Stimulated activated CD8-positive, alpha-beta memory T cell treated with anti-CD3 and anti-CD28 coated beads, Interleukin-15, amount 100 ng/mL, for 4 hours (primary cell): ENCODE data around the gene MOV10.

Experiments used
- DNase-seq, 2 donors: peaks; one replicate each; pipeline ENCODE4 v3.0.0-alpha.2; 2020; ENCODE audit warnings: low read depth in 2 of 2

Gene MOV10

DNA sequence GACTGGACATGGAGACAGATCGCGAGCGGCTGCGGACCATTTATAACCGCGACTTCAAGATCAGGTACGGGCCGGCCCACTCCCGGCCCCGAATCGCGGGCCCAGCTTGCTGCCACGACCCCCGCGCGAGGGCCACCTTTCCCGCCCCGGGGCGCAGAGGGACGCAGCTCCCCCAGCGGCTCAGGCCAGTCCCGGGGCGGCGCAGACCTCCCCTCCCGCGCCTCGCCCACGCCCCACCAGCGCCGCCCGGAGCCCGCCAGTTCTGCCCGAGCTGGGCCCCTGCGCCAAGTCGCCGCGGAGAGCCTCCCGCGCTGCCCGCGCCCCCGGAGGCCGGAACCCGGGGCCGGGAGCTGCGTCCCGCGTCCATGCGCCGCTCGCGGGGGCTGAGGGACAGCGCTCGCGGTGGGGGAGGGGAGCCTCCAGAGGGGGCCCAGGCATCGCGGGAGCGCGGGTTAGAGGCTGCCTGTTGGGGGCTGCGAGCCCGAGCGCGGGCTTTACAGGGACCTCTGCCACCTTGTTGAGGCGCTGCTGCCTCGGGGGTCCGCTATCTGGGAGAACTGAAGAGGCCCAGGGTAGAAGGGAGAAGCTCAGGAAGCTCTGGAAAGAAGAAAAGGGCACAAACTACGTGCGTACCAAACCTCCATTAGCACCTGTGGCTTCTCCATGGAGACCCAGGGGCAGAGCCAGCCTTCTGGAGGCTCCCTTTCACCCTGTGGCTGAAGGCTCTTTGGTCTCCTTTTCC lies 698 bp downstream of the MOV10 start:
- DNase-seq: no peak

GRCh38 chr1:112675728-112676381 lies 1.4 kb downstream of the MOV10 start:
- no peak for DNase-seq

DNA sequence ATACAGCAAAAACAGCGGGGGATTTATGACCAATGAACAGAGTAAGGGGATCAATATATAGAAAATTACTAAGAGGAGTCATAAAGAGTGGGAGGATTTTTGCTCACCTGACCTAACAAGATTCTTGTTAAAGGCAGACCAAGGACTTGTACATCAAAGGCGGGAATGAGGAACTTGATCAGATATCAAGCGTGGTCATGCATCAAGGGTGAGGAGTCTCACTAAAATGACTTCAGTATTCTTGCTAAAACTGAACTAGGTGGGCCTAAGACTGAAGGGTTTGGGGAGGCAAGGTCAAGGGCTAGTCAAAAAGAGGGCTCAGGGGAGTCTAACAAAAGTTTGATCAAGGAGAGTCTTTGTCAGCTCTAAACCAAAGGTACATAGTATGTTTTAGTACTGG lies 2.1 kb downstream of the MOV10 start:
- DNase-seq: no peak

- no peak for DNase-seq
Observed at GRCh38 chr1:112677501-112677900, 3.0 kb downstream of the MOV10 start.

GRCh38 chr1:112678605-112679004 lies 4.1 kb downstream of the MOV10 start:
- DNase-seq: no peak

- DNase-seq: no peak
Observed at GRCh38 chr1:112685913-112686312, 11.5 kb downstream of the MOV10 start.

GRCh38 chr1:112686417-112686816 lies 12.0 kb downstream of the MOV10 start:
- no peak for DNase-seq

DNA sequence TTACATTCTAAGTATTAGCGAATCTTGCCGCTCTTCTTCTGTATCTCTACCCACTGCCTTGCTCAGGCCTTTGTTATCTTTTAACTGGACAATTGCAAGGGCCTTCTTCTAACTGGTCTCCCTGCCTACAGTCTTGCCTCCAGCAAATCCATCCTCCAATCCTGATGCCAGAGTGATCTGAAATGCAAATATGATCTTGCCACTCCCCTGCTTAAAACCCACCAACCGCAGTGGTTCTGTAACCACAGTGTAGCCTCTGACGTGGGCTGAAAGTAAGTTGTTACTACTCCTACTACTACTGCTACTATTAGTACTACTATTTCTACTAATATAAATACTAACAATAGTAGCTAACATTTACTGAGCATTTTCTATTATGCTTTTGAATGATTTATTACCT lies 12.4 kb downstream of the MOV10 start:
- DNase-seq: no peak

- no peak for DNase-seq
Observed at GRCh38 chr1:112687361-112687760, 12.9 kb downstream of the MOV10 start.

- DNase-seq: no peak
Observed at GRCh38 chr1:112687785-112688496, 13.5 kb downstream of the MOV10 start.

- no peak for DNase-seq
Observed at GRCh38 chr1:112688781-112689193, 14.3 kb downstream of the MOV10 start.

DNA sequence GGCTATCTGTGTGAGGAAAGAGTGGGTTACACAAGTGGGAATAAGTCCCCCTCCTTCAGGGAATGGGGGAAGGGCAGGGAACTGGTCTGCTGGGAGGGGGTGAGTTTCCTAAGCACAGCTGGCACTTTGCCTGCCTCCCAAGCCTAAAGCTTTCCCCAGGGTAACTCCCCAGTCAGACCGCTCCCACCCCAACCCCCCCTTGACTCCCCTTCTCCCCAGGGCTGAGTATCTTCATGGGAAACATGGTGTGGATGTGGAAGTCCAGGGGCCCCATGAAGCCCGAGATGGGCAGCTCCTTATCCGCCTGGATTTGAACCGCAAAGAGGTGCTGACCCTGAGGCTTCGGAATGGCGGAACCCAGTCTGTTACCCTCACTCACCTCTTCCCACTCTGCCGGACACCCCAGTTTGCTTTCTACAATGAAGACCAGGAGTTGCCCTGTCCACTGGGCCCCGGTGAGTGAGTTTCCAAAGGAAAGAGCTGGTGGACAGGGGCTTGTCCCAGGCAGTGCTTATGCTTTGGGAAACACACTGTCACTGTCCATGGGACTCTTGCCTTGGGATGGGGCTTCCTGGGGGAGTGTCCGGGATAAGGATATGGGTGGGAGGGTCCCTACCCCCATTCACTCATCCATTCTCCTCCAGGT lies 14.9 kb downstream of the MOV10 start:
- no peak for DNase-seq

- DNase-seq: no peak
Observed at GRCh38 chr1:112689842-112690237, 15.4 kb downstream of the MOV10 start.

- DNase-seq: no peak
Observed at GRCh38 chr1:112692681-112693080, 18.2 kb downstream of the MOV10 start.

DNA sequence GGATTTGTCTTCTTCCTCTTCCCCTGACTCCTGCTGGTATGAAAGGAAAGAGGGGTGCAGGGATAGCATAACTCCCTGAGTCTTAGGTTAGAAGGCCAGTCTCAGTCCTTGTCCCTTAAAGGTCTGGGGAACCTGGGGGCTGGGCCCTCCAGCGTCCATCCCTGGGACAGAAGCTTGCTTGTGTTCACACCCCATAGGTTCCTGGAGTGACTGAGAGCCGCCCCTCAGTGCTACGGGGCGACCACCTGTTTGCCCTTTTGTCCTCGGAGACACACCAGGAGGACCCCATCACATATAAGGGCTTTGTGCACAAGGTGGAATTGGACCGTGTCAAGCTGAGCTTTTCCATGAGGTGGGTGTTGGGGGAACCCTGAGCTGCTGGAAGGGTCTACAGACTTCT lies 19.4 kb downstream of the MOV10 start:
- no peak for DNase-seq

GRCh38 chr1:112694363-112694929 lies 20.0 kb downstream of the MOV10 start:
- DNase-seq: no peak

DNA sequence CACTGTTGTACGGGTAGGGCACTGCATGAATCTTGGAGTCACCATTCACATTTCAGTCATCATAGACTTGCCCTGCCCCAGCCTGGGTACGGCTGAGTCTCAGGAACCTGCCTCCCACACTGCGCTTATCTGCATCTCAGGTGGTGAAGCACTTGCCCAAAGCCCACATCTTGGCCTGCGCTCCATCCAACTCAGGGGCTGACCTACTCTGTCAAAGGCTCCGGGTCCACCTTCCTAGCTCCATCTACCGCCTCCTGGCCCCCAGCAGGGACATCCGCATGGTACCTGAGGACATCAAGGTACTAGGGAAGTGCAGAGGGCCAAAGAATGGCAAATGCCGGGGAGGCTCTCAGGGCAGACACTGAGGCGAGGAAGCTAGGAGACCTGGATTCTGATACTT lies 20.8 kb downstream of the MOV10 start:
- no peak for DNase-seq

- DNase-seq: no peak
Observed at GRCh38 chr1:112696578-112697314, 22.3 kb downstream of the MOV10 start.

GRCh38 chr1:112697781-112698201 lies 23.3 kb downstream of the MOV10 start:
- no peak for DNase-seq

GRCh38 chr1:112698366-112699310 lies 24.2 kb downstream of the MOV10 start:
- DNase-seq: no peak
